NB4 (cell line): ENCODE measurements around the gene LMBR1.
"Not testable (repeated sequence)": the region's sequence is repeated elsewhere in the genome, so short reads cannot be mapped to it uniquely, and the experiment has no call there.

Source experiments
- DNase-seq: peaks from one replicate; pipeline ENCODE4 v3.0.0; 2010; ENCODE audit warnings: low read depth
- H3K4me3 ChIP-seq: one replicate; pipeline ENCODE4 v1.5.1; 2011; ENCODE audit warnings: mild to moderate bottlenecking, low read depth, low read length, moderate library complexity
- CTCF ChIP-seq: IDR thresholded peaks from one replicate; pipeline ENCODE4 v1.5.1; 2012; ENCODE audit warnings: low read depth, low read length
- MAX ChIP-seq: IDR thresholded peaks from 2 replicates; pipeline ENCODE4 v1.6.1; 2011; ENCODE audit warnings: low read depth, low read length
- MYC ChIP-seq: IDR thresholded peaks from 2 replicates; pipeline ENCODE4 v1.6.1; 2011; ENCODE audit warnings: low read depth, low read length
- POLR2A ChIP-seq: IDR thresholded peaks from 2 replicates; pipeline ENCODE4 v1.6.1; 2011; ENCODE audit warnings: mild to moderate bottlenecking; ENCODE audit not compliant: insufficient read length; ENCODE audit errors: extremely low read depth

LMBR1 gene

GRCh38 chr7:156651474-156651873, 241.5 kb downstream of the LMBR1 start:
- TF ChIP-seq CTCF (no peak), POLR2A (no peak), MYC (no peak), MAX (no peak)
- DNase-seq: no peak
- H3K4me3 ChIP-seq: no peak overlapping the region

- TF ChIP-seq CTCF (no peak), POLR2A (no peak), MAX (no peak), MYC (no peak)
- no peak overlapping the region for H3K4me3 ChIP-seq
- peak; percentile 29 for DNase-seq
These were observed 242.9 kb downstream of the LMBR1 start for GRCh38 chr7:156650042-156650441.

DNA sequence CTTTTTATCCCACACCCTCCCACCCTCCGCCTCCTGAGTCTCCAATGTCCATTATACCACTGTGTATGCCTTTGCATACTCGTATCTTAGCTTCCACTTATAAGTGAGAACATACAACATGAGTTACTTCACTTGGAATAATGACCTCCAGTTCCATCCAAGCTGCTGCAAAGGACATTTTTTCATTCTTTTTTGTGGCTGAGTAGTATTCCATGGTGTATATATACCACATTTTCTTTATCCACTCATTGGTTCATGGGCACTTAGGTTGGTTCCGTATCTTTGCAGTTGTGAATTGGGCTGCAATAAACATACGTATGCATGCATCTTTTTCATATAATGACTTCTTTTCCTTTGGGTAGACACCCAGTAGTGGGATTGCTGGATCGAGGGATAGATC, 245.7 kb downstream of the LMBR1 start:
- not testable (repeated sequence) for H3K4me3 ChIP-seq, DNase-seq

- DNase-seq: no peak
- H3K4me3 ChIP-seq: no peak overlapping the region
- TF ChIP-seq CTCF (no peak), MYC (no peak), POLR2A (no peak), MAX (no peak)
These were observed 250.5 kb downstream of the LMBR1 start for GRCh38 chr7:156642306-156643045.

GRCh38 chr7:156640949-156641485, 252.0 kb downstream of the LMBR1 start:
- peak; percentile 83 for DNase-seq
- TF ChIP-seq CTCF (no peak), MAX (no peak)
- H3K4me3 ChIP-seq: peak overlapping the region; percentile 70

DNA sequence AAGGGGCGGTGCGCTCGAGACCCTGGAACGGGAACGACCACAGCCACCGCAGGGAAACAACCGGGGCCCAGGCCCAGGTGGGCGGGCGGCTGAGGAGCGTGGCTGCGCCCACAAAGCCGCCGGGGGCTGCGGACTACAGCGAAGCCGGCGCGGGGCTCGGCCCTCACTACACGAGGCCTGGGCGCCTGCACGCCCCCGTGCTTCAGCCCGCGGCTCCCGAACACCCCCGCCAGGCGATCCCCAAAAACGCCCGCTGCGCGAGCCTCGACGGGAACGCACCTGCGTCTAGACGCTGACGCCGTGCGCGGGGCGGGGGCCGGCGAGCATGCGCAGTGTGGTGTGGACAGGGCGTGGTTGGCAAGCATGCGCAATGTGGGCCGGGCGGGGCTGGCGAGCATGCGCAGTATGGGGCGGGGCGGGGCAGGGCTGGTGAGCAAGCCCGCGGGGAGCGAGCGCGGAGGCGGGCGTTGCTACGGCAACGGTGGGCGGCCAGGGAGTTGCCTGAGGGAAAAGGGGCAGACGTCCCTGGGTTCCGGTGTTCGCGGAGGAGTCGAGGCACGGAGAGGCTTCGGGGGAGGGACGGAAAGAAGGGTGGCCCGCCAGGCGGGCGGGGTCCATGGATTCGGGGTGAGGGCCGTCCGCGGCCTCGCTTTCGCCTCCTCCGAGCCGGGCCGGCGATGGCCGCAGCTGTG, 252.6 kb downstream of the LMBR1 start, which contains the start of gene RNF32:
Gene RNF32 (plus strand): TSS at position 518 of the 692 bp plus-strand sequence. CDS start 3,104 bp downstream, outside the sequence.
- peak; percentile 76 for TF ChIP-seq POLR2A
- no peak; the same call in 1 of the 2 replicates for TF ChIP-seq MYC
- no peak for TF ChIP-seq CTCF
- peak; percentile 98 for TF ChIP-seq MAX
- H3K4me3 ChIP-seq: peak within 1 kb of the TSS; percentile 70
- peak; percentile 97 for DNase-seq
